ENCODE data around the gene R3HDM2.

Gene R3HDM2

GRCh38 chr12:57452937-57453509 is 22.2 kb upstream of the R3HDM2 start:
- TF ChIP-seq CTCF (IDR thresholded peaks at IDR 0.05; ENCODE audit: borderline replicate concordance, extremely low read depth, low read length, poor library complexity, severe bottlenecking) (peak; percentile 82), EZH2 (IDR thresholded peaks at IDR 0.05; ENCODE audit: borderline replicate concordance, low read depth, low read length, severe bottlenecking) (no peak)
- no peaks in the 10 kb centered on the region for H3K36me3 ChIP-seq (ENCODE audit: insufficient read depth, low read length)
- no peak overlapping the region for H3K4me3 ChIP-seq (ENCODE audit: low read depth in 1 of 2, low read length in 2 of 2)
- H3K27ac ChIP-seq (ENCODE audit: low read length): no peak overlapping the region
- no peaks in the 10 kb centered on the region for H3K79me2 ChIP-seq (ENCODE audit: insufficient read depth, low read length)
- ATAC-seq (ENCODE audit: insufficient read depth, low read depth) (peak; percentile 44; the same call in 2 of the 3 replicates), DNase-seq (peak; percentile 56)
- H3K9me3 ChIP-seq (ENCODE audit: insufficient read depth, low read length, severe bottlenecking): no peaks in the 10 kb centered on the region
- H2AFZ ChIP-seq (ENCODE audit: low read depth, low read length): no peak overlapping the region
- no peaks in the 10 kb centered on the region for H4K20me1 ChIP-seq (ENCODE audit: insufficient read depth, low read length)
- H3K9ac ChIP-seq (ENCODE audit: low read depth, low read length): no peak overlapping the region
- no peak overlapping the region for H3K4me2 ChIP-seq (ENCODE audit: insufficient read depth, low read length)
- no peaks in the 10 kb centered on the region for H3K27me3 ChIP-seq (ENCODE audit: insufficient read depth, low read length, poor library complexity)
- H3K4me1 ChIP-seq (ENCODE audit: insufficient read depth, low read length): peaks cover 3% of the 10 kb centered on the region; the same call in 1 of the 2 replicates

- no peaks in the 10 kb centered on the region for H3K79me2 ChIP-seq (ENCODE audit: insufficient read depth, low read length)
- H3K4me3 ChIP-seq (ENCODE audit: low read depth in 1 of 2, low read length in 2 of 2): no peak overlapping the region
- no peaks in the 10 kb centered on the region for H4K20me1 ChIP-seq (ENCODE audit: insufficient read depth, low read length)
- no peaks in the 10 kb centered on the region for H3K36me3 ChIP-seq (ENCODE audit: insufficient read depth, low read length)
- no peak overlapping the region for H3K9ac ChIP-seq (ENCODE audit: low read depth, low read length)
- H3K27me3 ChIP-seq (ENCODE audit: insufficient read depth, low read length, poor library complexity): no peaks in the 10 kb centered on the region
- no peaks in the 10 kb centered on the region for H3K9me3 ChIP-seq (ENCODE audit: insufficient read depth, low read length, severe bottlenecking)
- ATAC-seq (ENCODE audit: insufficient read depth, low read depth) (no peak), DNase-seq (no peak)
- H3K4me2 ChIP-seq (ENCODE audit: insufficient read depth, low read length): no peak overlapping the region
- TF ChIP-seq EZH2 (IDR thresholded peaks at IDR 0.05; ENCODE audit: borderline replicate concordance, low read depth, low read length, severe bottlenecking) (no peak), CTCF (IDR thresholded peaks at IDR 0.05; ENCODE audit: borderline replicate concordance, extremely low read depth, low read length, poor library complexity, severe bottlenecking) (no peak)
- no peak overlapping the region for H3K27ac ChIP-seq (ENCODE audit: low read length)
- H3K4me1 ChIP-seq (ENCODE audit: insufficient read depth, low read length): peaks cover 3% of the 10 kb centered on the region; the same call in 1 of the 2 replicates
- H2AFZ ChIP-seq (ENCODE audit: low read depth, low read length): no peak overlapping the region
These were observed 21.5 kb upstream of the R3HDM2 start for GRCh38 chr12:57452181-57452936.

- Histone ChIP-seq H3K27ac (ENCODE audit: low read length) (no peak overlapping the region), H3K4me1 (ENCODE audit: insufficient read depth, low read length) (peaks cover 3% of the 10 kb centered on the region; the same call in 1 of the 2 replicates), H3K79me2 (ENCODE audit: insufficient read depth, low read length) (no peaks in the 10 kb centered on the region), H4K20me1 (ENCODE audit: insufficient read depth, low read length) (no peaks in the 10 kb centered on the region), H3K4me3 (ENCODE audit: low read depth in 1 of 2, low read length in 2 of 2) (no peak overlapping the region), H3K9ac (ENCODE audit: low read depth, low read length) (no peak overlapping the region), H2AFZ (ENCODE audit: low read depth, low read length) (no peak overlapping the region), H3K36me3 (ENCODE audit: insufficient read depth, low read length) (no peaks in the 10 kb centered on the region), H3K27me3 (ENCODE audit: insufficient read depth, low read length, poor library complexity) (no peaks in the 10 kb centered on the region), H3K9me3 (ENCODE audit: insufficient read depth, low read length, severe bottlenecking) (no peaks in the 10 kb centered on the region), H3K4me2 (ENCODE audit: insufficient read depth, low read length) (no peak overlapping the region)
- DNase-seq: no peak
- no peak for TF ChIP-seq EZH2 (IDR thresholded peaks at IDR 0.05; ENCODE audit: borderline replicate concordance, low read depth, low read length, severe bottlenecking)
- no peak for TF ChIP-seq CTCF (IDR thresholded peaks at IDR 0.05; ENCODE audit: borderline replicate concordance, extremely low read depth, low read length, poor library complexity, severe bottlenecking)
- no peak for ATAC-seq (ENCODE audit: insufficient read depth, low read depth)
These were observed 20.5 kb upstream of the R3HDM2 start for GRCh38 chr12:57451233-57451778.
